Peyer's patch (tissue), 4 donors: ENCODE data around the gene LMBR1.
"Not testable (repeated sequence)": the region's sequence is repeated elsewhere in the genome, so short reads cannot be mapped to it uniquely, and the experiment has no call there.

Source experiments
- CTCF ChIP-seq, 6 experiments: fragments of 450-650 bp in 4 of 6; fragments of 200-600 bp in 2 of 6; sonication (generic) in 1 of 6; IDR thresholded peaks; one replicate each; pipeline ENCODE4 v1.5.1; 2017 to 2019; ENCODE audit warnings: antibody characterized with exemption in 6 of 6, mild to moderate bottlenecking in 3 of 6, moderate library complexity in 1 of 6
- POLR2A ChIP-seq, 2 donors: fragments of 450-650 bp; IDR thresholded peaks; one replicate each; pipeline ENCODE4 v1.5.1; 2017; ENCODE audit warnings: antibody characterized with exemption in 2 of 2, mild to moderate bottlenecking in 2 of 2, moderate library complexity in 2 of 2

- not testable (repeated sequence) for TF ChIP-seq POLR2A, CTCF (IDR thresholded peaks at IDR 0.05)
Observed at GRCh38 chr7:156860099-156860498, 32.9 kb downstream of the LMBR1 start.
